K562 (cell line): Measurements from ENCODE around the gene SH3GL3. TPM values are rescaled to one million over a fixed set of nuclear protein-coding genes. Genes with fewer than 3 reads are reported as not detected.
A peak's percentile ranks its signal among the peaks of the same experiment; 100 is the strongest.

Experiments
- ATAC-seq: fragments of 200-7000 bp; cut with Tn5 transposase; 3 replicates; pipeline ENCODE4 v1.9.1; 2020; ENCODE audit warnings: moderate library complexity
- BruUV-seq: library from RNA; stranded (reverse); fragments of 400-500 nt; replicated peaks from 2 replicates; lab custom pipeline; 2021; lab: Mats Ljungman, UMichigan
- CTCF ChIA-PET: fragments of 300-600 bp; formaldehyde crosslinking; extraction: SDS; loops from one replicate; lab custom pipeline; 2021; ENCODE audit warnings: low intra/inter-chr PET ratio; lab: Yijun Ruan, JAX
- POLR2A ChIA-PET: fragments of 300-600, 350-650 bp; sonication (Branson Sonifier 250); formaldehyde crosslinking; extraction: SDS; loops from one replicate; lab custom pipeline; 2021; ENCODE audit warnings: antibody characterized with exemption, inconsistent platforms; lab: Yijun Ruan, JAX
- DNase-seq, 4 experiments: peaks; one replicate each; pipeline versions ENCODE4 v3.0.0 to v3.0.0-alpha.2; 2011 to 2018; ENCODE audit warnings: low spot score in 3 of 4, mixed read lengths in 3 of 4; ENCODE audit errors: extremely low read depth in 1 of 4
- FAIRE-seq: peaks from 2 replicates; lab custom pipeline; 2011; peaks lifted over from hg19 to GRCh38; lab: Jason Lieb, UNC
- H2AFZ ChIP-seq: 2 replicates; pipeline ENCODE4 v1.6.0; 2011; ENCODE audit warnings: low read depth, low read length, control low read depth, inconsistent platforms
- H3K27ac ChIP-seq: fragments of 200-600 bp; 3 replicates; pipeline ENCODE4 v1.8.0; 2011; ENCODE audit warnings: low read depth, mild to moderate bottlenecking, control low read depth, inconsistent platforms, low read length, moderate library complexity, mixed read lengths; ENCODE audit errors: extremely low read depth
- H3K27me3 ChIP-seq, 2 experiments: fragments of 300-600 bp in 1 of 2; 2 replicates in 1 of 2; 3 replicates in 1 of 2; pipeline versions ENCODE4 v1.6.0 to v1.8.0; 2011; ENCODE audit warnings: inconsistent platforms in 2 of 2, low read length in 2 of 2, mild to moderate bottlenecking in 1 of 2, mixed read lengths in 1 of 2, moderate library complexity in 1 of 2; ENCODE audit not compliant: control insufficient read depth in 2 of 2, insufficient read depth in 2 of 2
- H3K36me3 ChIP-seq: fragments of 300-600 bp; 3 replicates; pipeline ENCODE4 v1.8.0; 2011; ENCODE audit warnings: mild to moderate bottlenecking, low read length, inconsistent platforms; ENCODE audit not compliant: control insufficient read depth, insufficient read depth
- H3K4me1 ChIP-seq, 2 experiments: fragments of 200-600 bp in 1 of 2; replicated peaks in 1 of 2; 2 replicates in 1 of 2; 3 replicates in 1 of 2; pipeline versions ENCODE4 v1.5.1 to v1.8.0; 2011; ENCODE audit warnings: inconsistent platforms in 2 of 2, low read length in 2 of 2, mild to moderate bottlenecking in 1 of 2, mixed read lengths in 1 of 2, moderate library complexity in 1 of 2; ENCODE audit not compliant: control insufficient read depth in 2 of 2, insufficient read depth in 2 of 2
- H3K4me2 ChIP-seq: 2 replicates; pipeline ENCODE4 v1.6.1; 2011; ENCODE audit warnings: low read length, control low read depth, inconsistent platforms, mixed read lengths; ENCODE audit not compliant: insufficient read depth
- H3K4me3 ChIP-seq: fragments of 200-600 bp; sonication (generic), shearing (Covaris generic); 2 replicates; pipeline ENCODE4 v1.5.1; 2016; ENCODE audit warnings: control low read depth, inconsistent platforms
- H3K79me2 ChIP-seq: fragments of 200-600 bp; 3 replicates; pipeline ENCODE4 v1.8.0; 2011; ENCODE audit warnings: low read length, inconsistent platforms; ENCODE audit not compliant: control insufficient read depth, insufficient read depth
- H3K9ac ChIP-seq, 2 experiments: 2 replicates each; pipeline versions ENCODE4 v1.6.0 to v1.6.1; 2011; ENCODE audit warnings: low read depth in 2 of 2, low read length in 2 of 2, control low read depth in 1 of 2, inconsistent platforms in 1 of 2, mild to moderate bottlenecking in 1 of 2, mixed read lengths in 1 of 2; ENCODE audit not compliant: insufficient read depth in 1 of 2
- H3K9me1 ChIP-seq: one replicate; pipeline ENCODE4 v1.6.0; 2011; ENCODE audit warnings: inconsistent platforms, mild to moderate bottlenecking, low read length, moderate library complexity; ENCODE audit not compliant: control insufficient read depth, insufficient read depth
- H3K9me3 ChIP-seq: replicated peaks from 2 replicates; pipeline ENCODE4 v1.5.1; 2011; ENCODE audit warnings: low read depth, low read length, inconsistent platforms; ENCODE audit not compliant: control insufficient read depth, insufficient read depth
- H4K20me1 ChIP-seq: replicated peaks from 2 replicates; pipeline ENCODE4 v1.6.1; 2011; ENCODE audit warnings: low read length, inconsistent platforms, mixed read lengths; ENCODE audit not compliant: control insufficient read depth, insufficient read depth
- BRCA1 ChIP-seq, 2 experiments: fragments of 450-650 bp in 1 of 2; sonication (generic) in 1 of 2; formaldehyde crosslinking in 1 of 2; IDR thresholded peaks; 2 replicates each; pipeline versions ENCODE4 v1.5.0 to v1.6.1; 2017 to 2020; ENCODE audit warnings: mild to moderate bottlenecking in 1 of 2, missing genetic modification reagents in 1 of 2
- CAMTA2 ChIP-seq: fragments of 250-450 bp; sonication (Bioruptor Pico); conservative IDR thresholded peaks from 2 replicates; pipeline ENCODE4 v1.5.1; 2022
- CBX5 ChIP-seq: IDR thresholded peaks from 2 replicates; pipeline ENCODE4 v1.6.1; 2014; ENCODE audit warnings: low read depth, borderline replicate concordance
- FOXA3 ChIP-seq, 2 experiments: fragments of 450-650 bp in 1 of 2; sonication (generic) in 1 of 2; formaldehyde crosslinking; IDR thresholded peaks in 1 of 2; conservative IDR thresholded peaks in 1 of 2; 2 replicates each; pipeline versions ENCODE4 v1.4.0 to v1.8.0; 2020 to 2022; ENCODE audit warnings: mild to moderate bottlenecking in 2 of 2, missing genetic modification reagents in 1 of 2
- KHSRP ChIP-seq: fragments of 450-650 bp; IDR thresholded peaks from 2 replicates; pipeline ENCODE4 v1.6.1; 2017
- RBBP5 ChIP-seq: fragments of 200-600 bp; sonication (generic); IDR thresholded peaks from 2 replicates; pipeline ENCODE4 v1.6.1; 2012; ENCODE audit warnings: borderline replicate concordance, mild to moderate bottlenecking, low read length, control low read depth, inconsistent platforms; ENCODE audit not compliant: insufficient read depth, poor library complexity, severe bottlenecking
- U2AF2 ChIP-seq: fragments of 200-400 bp; formaldehyde crosslinking; optimal IDR thresholded peaks from 2 replicates; pipeline ENCODE3; 2017; ENCODE audit warnings: low read depth, mild to moderate bottlenecking, low read length
- ZFP36 ChIP-seq: fragments of 150-350 bp; IDR thresholded peaks from 2 replicates; pipeline ENCODE4 v1.6.1; 2018; ENCODE audit warnings: low read length, low read depth; ENCODE audit not compliant: partially characterized antibody
- WGBS: fragments of 100-300 bp; shearing (Covaris generic); methylation state at CpG from one replicate; pipeline ENCODE4 v1.1.6; 2016; ENCODE audit warnings: low coverage, mixed read lengths; ENCODE audit not compliant: insufficient coverage; ENCODE audit errors: missing lambda C conversion rate; 5-methylcytosine and 5-hydroxymethylcytosine counted together
- in situ Hi-C: fragments of 300-500 bp; cut with MboI; formaldehyde crosslinking; loops from 4 replicates; pipeline ENCODE4 v1.15.0; 2018; ENCODE audit warnings: inconsistent platforms, mixed read lengths
- intact Hi-C: fragments of 100-400 bp; cut with micrococcal nuclease; formaldehyde crosslinking; loops from 2 replicates; pipeline ENCODE4 v1.14.2; 2022
- polyA plus RNA-seq, 8 experiments: library from polyadenylated mRNA; depleted of rRNA in 4 of 8; stranded (reverse) in 5 of 8; unstranded in 3 of 8; fragments of >200 nt; fragmentation: Nextera tagmentation in 2 of 8; fragmentation: Illumina TruSeq in 1 of 8; extraction: Ambion mirVana in 2 of 8; extraction: Trizol in 1 of 8; gene quantifications; 2 replicates each; pipeline versions ENCODE4 v1.2.1 to v1.2.3, GENCODE V29; 2011 to 2014; ENCODE audit warnings: inconsistent platforms in 1 of 8, missing spikeins in 1 of 8
- total RNA-seq, 7 experiments: library from RNA; depleted of rRNA in 6 of 7; stranded (reverse); fragments of >200 nt in 6 of 7; fragmentation: Illumina TruSeq in 2 of 7; extraction: Trizol in 2 of 7; gene quantifications; 2 replicates each; pipeline versions ENCODE4 v1.2.1 to v1.2.3, GENCODE V29; 2011 to 2021; ENCODE audit warnings: low replicate concordance in 1 of 7
- TF ChIP-seq, protein P1 (sequence below): fragments of 150-350 bp; IDR thresholded peaks from 2 replicates; pipeline ENCODE4 v1.6.1; 2014; ENCODE audit warnings: low read depth, mild to moderate bottlenecking, low read length, borderline replicate concordance

SH3GL3 gene
- total and polyA plus RNA-seq, 9 of the 15 experiments (the other 6 are each of a cell fraction or from before 2014, with no cell fraction given), result 3.9 to 16.0 (median 9.7) TPM

DNA sequence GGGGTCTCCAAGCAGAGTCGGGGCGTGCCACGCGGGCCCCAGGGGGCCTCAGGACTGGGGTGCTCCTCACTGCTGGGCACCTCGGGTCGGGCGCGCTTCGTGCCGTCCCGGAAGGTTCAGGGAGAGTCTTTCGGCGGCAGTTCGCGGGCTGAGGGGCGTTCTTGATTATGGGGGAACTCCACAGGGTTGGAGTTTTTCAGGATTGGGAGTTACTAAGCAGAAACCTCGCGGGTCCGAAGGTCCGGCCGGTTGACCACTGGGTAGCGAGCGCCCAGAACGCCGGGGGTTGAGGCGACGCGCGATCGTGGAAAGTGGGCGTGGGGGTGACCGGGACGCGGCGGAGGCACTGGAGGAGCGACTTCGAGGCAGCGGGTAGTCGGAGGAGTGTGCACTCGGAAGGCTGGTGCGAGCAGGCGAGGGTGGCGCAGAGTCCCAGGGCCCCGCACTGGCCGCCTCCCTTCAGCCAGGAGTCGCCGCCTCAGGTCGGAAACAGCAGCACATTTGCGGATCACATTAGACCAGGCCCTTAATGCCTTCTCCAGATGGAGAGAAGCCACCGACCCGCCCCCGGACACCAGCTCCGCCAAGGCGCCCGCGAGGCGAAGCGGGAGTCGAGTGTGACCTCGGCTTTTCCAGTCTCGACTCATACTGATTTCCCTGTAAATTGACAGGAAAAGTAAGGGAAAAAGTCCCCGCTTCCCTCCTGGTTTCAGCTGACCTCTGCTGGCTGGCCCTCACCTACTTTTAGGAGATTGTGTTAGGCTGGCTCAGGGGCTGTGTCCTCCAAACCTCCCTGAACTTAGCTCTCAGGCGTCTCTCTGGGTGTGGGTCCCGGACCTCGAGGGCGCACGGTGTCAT, 207.5 kb downstream of the SH3GL3 start:
- ATAC-seq, result no peak
- Histone ChIP-seq H2AFZ (no peak overlapping the region), H3K36me3 (no peaks in the 10 kb centered on the region), H4K20me1 (no peaks in the 10 kb centered on the region), H3K27ac (no peak overlapping the region), H3K9ac (no peak overlapping the region), H3K4me2 (no peak overlapping the region), H3K79me2 (no peaks in the 10 kb centered on the region), H3K4me1 (no peaks in the 10 kb centered on the region), H3K27me3 (peaks cover 0 to 23% of the 10 kb centered on the region in 2 experiments; a peak in 2 of 5 replicates), H3K9me3 (no peaks in the 10 kb centered on the region), H3K9me1 (no peaks in the 10 kb centered on the region), H3K4me3 (no peak overlapping the region)
- TF ChIP-seq BRCA1 (IDR thresholded peaks at IDR 0.05) (no peak), BRCA1 (CRISPR knock-in tag; IDR thresholded peaks at IDR 0.05) (no peak), RBBP5 (no peak)
- intact Hi-C loops, result no loop called here
- ChIA-PET POLR2A (no interaction called here), CTCF (no interaction called here)
- WGBS, result 17% methylated on average over 63 of the region's 67 CpGs
- peak in 1 of 4 experiments; percentile 4 for DNase-seq
- FAIRE-seq, result no peak
- no TSS peak for BruUV-seq
- in situ Hi-C loops, result no loop called here

GRCh38 chr15:83655237-83655616, 208.1 kb downstream of the SH3GL3 start:
- BruUV-seq, result no TSS peak
- POLR2A ChIA-PET, result no interaction called here
- no peak for ATAC-seq

More at GRCh38 chr15:83655237-83655616, 208.1 kb downstream of the SH3GL3 start:
- Histone ChIP-seq H3K4me3 (no peak overlapping the region), H2AFZ (no peak overlapping the region), H3K9ac (no peak overlapping the region), H3K4me2 (no peak overlapping the region), H3K9me1 (no peaks in the 10 kb centered on the region), H4K20me1 (no peaks in the 10 kb centered on the region), H3K36me3 (no peaks in the 10 kb centered on the region), H3K79me2 (no peaks in the 10 kb centered on the region), H3K27me3 (peaks cover 0 to 23% of the 10 kb centered on the region in 2 experiments; a peak in 2 of 5 replicates), H3K9me3 (no peaks in the 10 kb centered on the region), H3K4me1 (no peaks in the 10 kb centered on the region), H3K27ac (no peak overlapping the region)
- in situ Hi-C loops (no loop called here), intact Hi-C loops (no loop called here)
- TF ChIP-seq FOXA3 (CRISPR knock-in tag; conservative IDR thresholded peaks at IDR 0.05 in 1 of 2, IDR thresholded peaks at IDR 0.05 in 1 of 2) (no peak), CBX5 (no peak), ZFP36 (peak; percentile 24), CAMTA2 (CRISPR knock-in tag) (no peak), U2AF2 (no peak), KHSRP (no peak)
- TF ChIP-seq, protein P1, sequence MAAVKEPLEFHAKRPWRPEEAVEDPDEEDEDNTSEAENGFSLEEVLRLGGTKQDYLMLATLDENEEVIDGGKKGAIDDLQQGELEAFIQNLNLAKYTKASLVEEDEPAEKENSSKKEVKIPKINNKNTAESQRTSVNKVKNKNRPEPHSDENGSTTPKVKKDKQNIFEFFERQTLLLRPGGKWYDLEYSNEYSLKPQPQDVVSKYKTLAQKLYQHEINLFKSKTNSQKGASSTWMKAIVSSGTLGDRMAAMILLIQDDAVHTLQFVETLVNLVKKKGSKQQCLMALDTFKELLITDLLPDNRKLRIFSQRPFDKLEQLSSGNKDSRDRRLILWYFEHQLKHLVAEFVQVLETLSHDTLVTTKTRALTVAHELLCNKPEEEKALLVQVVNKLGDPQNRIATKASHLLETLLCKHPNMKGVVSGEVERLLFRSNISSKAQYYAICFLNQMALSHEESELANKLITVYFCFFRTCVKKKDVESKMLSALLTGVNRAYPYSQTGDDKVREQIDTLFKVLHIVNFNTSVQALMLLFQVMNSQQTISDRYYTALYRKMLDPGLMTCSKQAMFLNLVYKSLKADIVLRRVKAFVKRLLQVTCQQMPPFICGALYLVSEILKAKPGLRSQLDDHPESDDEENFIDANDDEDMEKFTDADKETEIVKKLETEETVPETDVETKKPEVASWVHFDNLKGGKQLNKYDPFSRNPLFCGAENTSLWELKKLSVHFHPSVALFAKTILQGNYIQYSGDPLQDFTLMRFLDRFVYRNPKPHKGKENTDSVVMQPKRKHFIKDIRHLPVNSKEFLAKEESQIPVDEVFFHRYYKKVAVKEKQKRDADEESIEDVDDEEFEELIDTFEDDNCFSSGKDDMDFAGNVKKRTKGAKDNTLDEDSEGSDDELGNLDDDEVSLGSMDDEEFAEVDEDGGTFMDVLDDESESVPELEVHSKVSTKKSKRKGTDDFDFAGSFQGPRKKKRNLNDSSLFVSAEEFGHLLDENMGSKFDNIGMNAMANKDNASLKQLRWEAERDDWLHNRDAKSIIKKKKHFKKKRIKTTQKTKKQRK, result no peak
- FAIRE-seq, result no peak
- peak in 1 of 4 experiments; percentile 3 for DNase-seq
- 14% methylated on average over 8 of the region's 8 CpGs for WGBS
- CTCF ChIA-PET, result no interaction called here
